Testis (tissue), 2 donors: Measurements from ENCODE around the gene RNF169.

Experiments
- CTCF ChIP-seq, 3 experiments: fragments of 450-650 bp in 2 of 3; fragments of 200-600 bp in 1 of 3; sonication (generic) in 1 of 3; IDR thresholded peaks; one replicate each; pipeline ENCODE4 v1.5.1; 2016 to 2019; ENCODE audit warnings: antibody characterized with exemption in 3 of 3, mild to moderate bottlenecking in 2 of 3, moderate library complexity in 1 of 3
- POLR2A ChIP-seq: fragments of 450-650 bp; IDR thresholded peaks from one replicate; pipeline ENCODE4 v1.6.1; 2017; ENCODE audit warnings: antibody characterized with exemption, mild to moderate bottlenecking, moderate library complexity

- no peak for TF ChIP-seq CTCF (IDR thresholded peaks at IDR 0.05)
- no peak for TF ChIP-seq POLR2A
Measured at GRCh38 chr11:74847395-74847794, 98.7 kb downstream of the RNF169 start.
